Right lobe of liver (tissue), 6 donors: ENCODE measurements around the gene RARRES2. TPM values are rescaled to one million over a fixed set of nuclear protein-coding genes. Genes with fewer than 3 reads are reported as not detected.

Experiments used
- ATAC-seq, 4 donors: fragments of 200-7000 bp; cut with Tn5 transposase; one replicate each; pipeline ENCODE4 v1.9.1; 2020; ENCODE audit warnings: mild to moderate bottlenecking in 4 of 4, moderate library complexity in 4 of 4
- DNase-seq, 3 donors: peaks; one replicate each; pipeline ENCODE4 v3.0.0-alpha.2; 2020
- H3K27ac ChIP-seq, 3 donors: fragments of 200-600 bp; one replicate each; pipeline ENCODE4 v1.8.0; 2022
- H3K27me3 ChIP-seq, 2 donors: fragments of 200-600 bp; one replicate each; pipeline ENCODE4 v1.8.0; 2022
- H3K36me3 ChIP-seq, 4 donors: fragments of 200-600 bp; sonication (generic) in 1 of 4; one replicate each; pipeline versions ENCODE4 v1.5.1 to v1.8.0; 2017 to 2022; ENCODE audit warnings: control low read depth in 1 of 4
- H3K4me1 ChIP-seq, 4 donors: fragments of 200-600 bp; sonication (generic) in 1 of 4; one replicate each; pipeline versions ENCODE4 v1.5.1 to v1.8.0; 2017 to 2022; ENCODE audit warnings: control low read depth in 1 of 4
- H3K4me3 ChIP-seq, 3 donors: fragments of 200-600 bp; one replicate each; pipeline ENCODE4 v1.8.0; 2022
- H3K9me3 ChIP-seq, 4 donors: fragments of 200-600 bp; sonication (generic) in 1 of 4; one replicate each; pipeline versions ENCODE4 v1.5.1 to v1.8.0; 2017 to 2022; ENCODE audit warnings: control low read depth in 1 of 4
- CTCF ChIP-seq, 4 donors: fragments of 200-600 bp in 3 of 4; fragments of 450-650 bp in 1 of 4; IDR thresholded peaks; one replicate each; pipeline versions ENCODE4 v1.5.1 to v1.8.0; 2016 to 2022; ENCODE audit warnings: antibody characterized with exemption in 4 of 4, mild to moderate bottlenecking in 2 of 4
- POLR2A ChIP-seq: fragments of 450-650 bp; IDR thresholded peaks from one replicate; pipeline ENCODE4 v1.6.1; 2017; ENCODE audit warnings: antibody characterized with exemption, mild to moderate bottlenecking
- WGBS: methylation state at CpG from one replicate; pipeline ENCODE4 v1.1.6; 2018; ENCODE audit warnings: low coverage, low lambda C conversion rate; ENCODE audit not compliant: insufficient coverage; ENCODE audit errors: missing lambda C conversion rate; 5-methylcytosine and 5-hydroxymethylcytosine counted together
- intact Hi-C, 2 donors: fragments of 100-400 bp; cut with DNase I; formaldehyde crosslinking; loops; one replicate each; pipeline versions ENCODE4 v1.11.2 to v1.14.1; 2022
- total RNA-seq, 6 experiments: library from RNA; depleted of rRNA in 2 of 6; stranded (reverse); fragments of >200 nt in 2 of 6; fragmentation: NEBNext Ultra II Directional in 3 of 6; extraction: Animal tissue kit (Norgen Biotek cat#: 25700) in 3 of 6; gene quantifications; one replicate each; pipeline versions ENCODE4 v1.1.0 to v1.2.4, GENCODE V29; 2016 to 2023
- donor health status: DM: no; HTN: yes; CAD: no.
- donor health status: DM: no; HTN: no; CAD: no.
- donor health status: DM: no; HTN: no; CAD: no.
- donor health status: DM: no; HTN: yes; CAD: no.
- donor health status: DM: no; HTN: yes; CAD: no.

The RARRES2 gene
- total RNA-seq, 6 experiments from 2014 or later, result 552 to 948 (median 788) TPM

DNA sequence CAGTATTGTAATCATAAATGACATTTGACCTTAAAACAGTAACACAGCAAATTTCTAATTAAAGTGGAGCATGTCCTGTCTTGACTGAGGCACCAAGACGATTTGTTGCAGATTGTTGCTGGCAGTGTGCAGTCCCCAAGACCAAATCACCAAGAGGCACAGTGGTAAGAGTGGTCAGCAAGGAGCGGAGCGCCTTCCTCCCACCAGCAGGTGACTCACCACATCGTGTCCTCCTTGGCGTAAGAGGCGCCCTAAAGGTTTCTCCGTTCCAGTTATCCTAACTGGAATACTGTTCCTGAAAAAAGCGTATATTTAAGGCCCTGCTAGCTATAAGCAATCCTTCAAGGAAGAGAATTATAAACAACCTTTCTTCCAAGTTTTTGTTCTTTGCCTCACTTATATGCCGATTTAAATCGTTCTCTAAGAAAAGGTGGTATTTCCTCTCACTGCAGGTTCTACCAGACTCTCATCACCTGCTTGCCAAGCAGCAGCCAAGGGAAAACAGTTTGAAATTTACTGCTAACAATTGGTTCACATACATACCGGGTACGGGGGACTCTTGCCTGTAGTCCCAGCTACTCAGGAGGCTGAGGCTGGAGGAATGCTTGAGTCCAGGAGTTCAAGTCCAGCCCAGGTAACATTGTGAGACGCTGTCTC is 16.5 kb upstream of the RARRES2 start:
- Histone ChIP-seq H3K27me3 (no peaks in the 10 kb centered on the region), H3K9me3 (no peaks in the 10 kb centered on the region), H3K36me3 (no peaks in the 10 kb centered on the region), H3K27ac (no peak overlapping the region), H3K4me1 (peaks cover 0 to 23% (median 7%) of the 10 kb centered on the region in 4 donors), H3K4me3 (no peak overlapping the region)
- no peak for DNase-seq
- TF ChIP-seq POLR2A (no peak), CTCF (IDR thresholded peaks at IDR 0.05) (no peak)
- ATAC-seq, result no peak
- intact Hi-C loops, result no loop called here
- WGBS, result 86% methylated on average over 11 of the region's 13 CpGs

- Histone ChIP-seq H3K4me1 (peaks cover 0 to 23% (median 7%) of the 10 kb centered on the region in 4 donors), H3K36me3 (no peaks in the 10 kb centered on the region), H3K4me3 (no peak overlapping the region), H3K27ac (peak overlapping the region in 1 of 3 donors; percentile 78), H3K27me3 (no peaks in the 10 kb centered on the region), H3K9me3 (no peaks in the 10 kb centered on the region)
- intact Hi-C loops, result no loop called here
- no peak for DNase-seq
- TF ChIP-seq POLR2A (no peak), CTCF (IDR thresholded peaks at IDR 0.05) (no peak)
- ATAC-seq, result no peak
- WGBS, result 38% methylated on average over 6 of the region's 9 CpGs
These were observed 15.8 kb upstream of the RARRES2 start for GRCh38 chr7:150357270-150357669.

- no peaks in the 10 kb centered on the region for H3K27me3 ChIP-seq
- H3K36me3 ChIP-seq, result no peaks in the 10 kb centered on the region
- intact Hi-C loops, result no loop called here
- ATAC-seq, result peak; percentile 18 to 46 (median 45)
- DNase-seq, result no peak
- no peaks in the 10 kb centered on the region for H3K9me3 ChIP-seq
- peak overlapping the region in 2 of 3 donors; percentile 78 to 82 for H3K27ac ChIP-seq
- 7% methylated on average over 5 of the region's 6 CpGs for WGBS
- H3K4me1 ChIP-seq, result peaks cover 0 to 23% (median 7%) of the 10 kb centered on the region in 4 donors
- no peak overlapping the region for H3K4me3 ChIP-seq
- peak; percentile 41 to 70 (median 66) for TF ChIP-seq CTCF (IDR thresholded peaks at IDR 0.05)
- no peak for TF ChIP-seq POLR2A
These were observed 15.0 kb upstream of the RARRES2 start for GRCh38 chr7:150356265-150356897.

DNA sequence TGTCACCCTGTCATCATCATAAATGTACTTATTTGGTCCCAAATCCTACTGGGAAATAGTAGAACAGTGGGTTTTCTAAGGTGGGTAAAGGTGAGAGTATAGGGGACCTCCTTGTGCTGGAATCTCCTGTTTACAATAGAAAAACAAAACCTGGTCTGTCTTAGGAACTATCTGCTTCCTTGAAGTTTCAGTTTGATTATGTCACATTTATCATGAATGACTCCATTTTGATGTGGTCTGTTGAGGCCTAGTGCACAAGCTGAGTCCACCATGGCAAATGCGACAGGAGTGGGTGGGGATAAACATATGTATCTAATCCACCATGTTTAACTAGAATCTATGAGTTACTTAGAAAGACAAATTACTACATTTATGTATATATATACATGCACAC is 14.2 kb upstream of the RARRES2 start:
- Histone ChIP-seq H3K9me3 (no peaks in the 10 kb centered on the region), H3K4me1 (peaks cover 0 to 23% (median 7%) of the 10 kb centered on the region in 4 donors), H3K36me3 (no peaks in the 10 kb centered on the region), H3K4me3 (no peak overlapping the region), H3K27me3 (no peaks in the 10 kb centered on the region), H3K27ac (peak overlapping the region in 2 of 3 donors; percentile 78 to 82)
- intact Hi-C loops, result no loop called here
- ATAC-seq (no peak), DNase-seq (no peak)
- 91% methylated on average over 1 of the region's 1 CpG for WGBS
- TF ChIP-seq POLR2A (no peak), CTCF (IDR thresholded peaks at IDR 0.05) (no peak)
